Mucosa of rectum (tissue), 2 donors: ENCODE measurements around the gene GFM1.
"Not testable (repeated sequence)": the region's sequence is repeated elsewhere in the genome, so short reads cannot be mapped to it uniquely, and the experiment has no call there.

Experiments used
- H3K27ac ChIP-seq, 2 donors: one replicate each; pipeline ENCODE4 v1.7.0; 2013; ENCODE audit warnings: inconsistent platforms in 2 of 2, low read depth in 2 of 2, low read length in 2 of 2
- H3K27me3 ChIP-seq, 2 donors: one replicate each; pipeline ENCODE4 v1.7.0; 2013; ENCODE audit warnings: low read length in 2 of 2; ENCODE audit not compliant: control insufficient read depth in 2 of 2, insufficient read depth in 2 of 2
- H3K36me3 ChIP-seq, 2 donors: one replicate each; pipeline ENCODE4 v1.7.0; 2013; ENCODE audit warnings: low read length in 2 of 2; ENCODE audit not compliant: control insufficient read depth in 2 of 2, insufficient read depth in 2 of 2
- H3K4me1 ChIP-seq, 2 donors: one replicate each; pipeline ENCODE4 v1.7.0; 2013; ENCODE audit warnings: low read length in 2 of 2, mild to moderate bottlenecking in 1 of 2; ENCODE audit not compliant: control insufficient read depth in 2 of 2, insufficient read depth in 2 of 2
- H3K4me3 ChIP-seq, 2 donors: one replicate each; pipeline ENCODE4 v1.7.0; 2013; ENCODE audit warnings: low read length in 2 of 2
- H3K9ac ChIP-seq, 2 donors: one replicate each; pipeline ENCODE4 v1.7.0; 2013; ENCODE audit warnings: low read length in 2 of 2, low read depth in 1 of 2, mild to moderate bottlenecking in 1 of 2
- H3K9me3 ChIP-seq, 2 donors: one replicate each; pipeline ENCODE4 v1.7.0; 2013; ENCODE audit warnings: low read length in 2 of 2; ENCODE audit not compliant: control insufficient read depth in 2 of 2
- donor health status: healthy.
- donor health status: Normal muscosa, but diverticular disease.

GFM1 gene

DNA sequence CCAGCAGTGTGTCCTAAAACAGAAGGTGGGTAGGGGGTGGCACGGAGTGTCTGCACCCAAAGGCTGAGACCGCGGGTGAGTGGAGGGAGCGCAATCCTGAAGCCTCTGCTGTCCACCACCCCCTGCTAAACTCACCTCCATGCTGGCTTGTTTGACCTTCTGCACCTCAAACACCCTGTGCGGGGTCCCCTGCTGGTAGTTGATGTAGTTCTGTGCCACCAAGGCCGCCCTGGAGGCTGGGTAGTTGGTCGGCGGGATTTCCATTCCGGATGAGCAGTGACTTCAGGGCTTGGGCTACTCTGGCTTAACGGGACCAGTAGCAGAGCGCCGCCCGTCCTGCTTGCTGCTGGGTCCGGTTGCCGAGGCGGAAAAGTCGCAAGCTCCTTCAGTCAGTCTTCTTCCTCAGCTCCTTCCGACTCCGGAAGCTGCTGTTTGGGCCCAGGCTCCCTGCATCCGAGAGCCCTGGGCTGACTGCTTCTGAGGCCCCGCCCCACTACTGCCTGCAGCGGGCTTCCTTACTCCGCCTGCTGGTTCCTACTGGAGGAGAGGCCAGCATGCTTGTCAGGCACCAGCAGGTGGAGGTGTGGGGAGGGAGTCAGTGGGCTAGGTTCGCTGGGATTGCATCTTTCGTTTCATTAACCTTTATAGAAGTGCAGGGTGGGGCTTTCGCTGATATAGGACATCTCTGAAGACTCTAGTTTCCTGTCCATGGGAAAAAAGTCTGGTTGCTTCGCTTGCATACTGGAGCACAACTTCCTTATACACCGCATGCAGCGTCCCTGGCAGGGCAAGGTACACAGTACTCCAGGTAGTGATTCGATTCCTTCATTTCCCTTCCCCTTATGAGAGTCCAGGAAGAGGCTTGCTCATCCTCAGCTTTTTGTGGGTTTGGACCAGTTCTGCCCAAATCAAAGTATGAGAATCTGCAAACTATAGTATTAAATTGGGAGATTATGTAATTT lies 28.2 kb downstream of the GFM1 start, which contains the start of gene LXN:
Gene LXN, minus strand, starts transcription at position 434 of the 962 bp plus-strand sequence. Its CDS starts 170 bp downstream, at position 264.
- H3K4me3 ChIP-seq = peak within 1 kb of the TSS; percentile 81 to 93
- H3K27ac ChIP-seq = peak within 1 kb of the TSS; percentile 83 to 91
- H3K4me1 ChIP-seq = peaks cover 6 to 8% of the 10 kb centered on the region in 2 donors
- H3K9me3 ChIP-seq = no peaks in the 10 kb centered on the region
- peak within 1 kb of the TSS; percentile 85 to 90 for H3K9ac ChIP-seq
- no peaks in the 10 kb centered on the region for H3K27me3 ChIP-seq
- H3K36me3 ChIP-seq = peaks cover 15 to 20% of the 10 kb centered on the region in 2 donors

DNA sequence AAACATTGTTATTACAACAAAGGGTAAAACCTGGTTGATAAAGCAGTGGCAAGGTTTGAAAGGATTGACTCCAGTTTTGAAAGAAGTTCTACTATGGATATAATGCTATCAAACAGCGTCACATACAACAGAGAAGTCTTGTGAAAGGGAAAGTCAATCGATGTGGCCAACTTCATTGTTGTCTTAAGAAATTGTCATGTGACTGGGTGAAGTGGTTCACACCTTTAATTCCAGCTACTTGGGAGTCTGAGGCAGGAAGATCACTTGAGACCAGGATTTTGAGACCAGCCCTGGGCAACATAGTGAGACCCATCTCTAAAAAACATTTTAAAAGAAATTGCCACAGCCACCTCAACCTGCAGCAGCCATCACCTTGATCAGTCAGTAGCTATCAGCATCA lies 34.4 kb downstream of the GFM1 start:
- Histone ChIP-seq H3K4me1 (no peaks in the 10 kb centered on the region), H3K9ac (no peak overlapping the region), H3K4me3 (no peak overlapping the region), H3K27me3 (no peaks in the 10 kb centered on the region), H3K36me3 (peaks cover 0 to 7% of the 10 kb centered on the region in 2 donors), H3K9me3 (no peaks in the 10 kb centered on the region), H3K27ac (no peak overlapping the region)

- no peak overlapping the region for H3K4me3 ChIP-seq
- peaks cover 0 to 7% of the 10 kb centered on the region in 2 donors for H3K36me3 ChIP-seq
- no peaks in the 10 kb centered on the region for H3K9me3 ChIP-seq
- H3K27me3 ChIP-seq = no peaks in the 10 kb centered on the region
- no peak overlapping the region for H3K27ac ChIP-seq
- no peaks in the 10 kb centered on the region for H3K4me1 ChIP-seq
- no peak overlapping the region for H3K9ac ChIP-seq
These were observed 35.2 kb downstream of the GFM1 start for GRCh38 chr3:158679547-158680000.

- Histone ChIP-seq H3K27ac (no peak overlapping the region), H3K27me3 (no peaks in the 10 kb centered on the region), H3K4me1 (no peaks in the 10 kb centered on the region), H3K9me3 (no peaks in the 10 kb centered on the region), H3K36me3 (peaks cover 0 to 10% of the 10 kb centered on the region in 2 donors), H3K9ac (no peak overlapping the region), H3K4me3 (no peak overlapping the region)
These were observed 36.5 kb downstream of the GFM1 start for GRCh38 chr3:158680861-158681260.

DNA sequence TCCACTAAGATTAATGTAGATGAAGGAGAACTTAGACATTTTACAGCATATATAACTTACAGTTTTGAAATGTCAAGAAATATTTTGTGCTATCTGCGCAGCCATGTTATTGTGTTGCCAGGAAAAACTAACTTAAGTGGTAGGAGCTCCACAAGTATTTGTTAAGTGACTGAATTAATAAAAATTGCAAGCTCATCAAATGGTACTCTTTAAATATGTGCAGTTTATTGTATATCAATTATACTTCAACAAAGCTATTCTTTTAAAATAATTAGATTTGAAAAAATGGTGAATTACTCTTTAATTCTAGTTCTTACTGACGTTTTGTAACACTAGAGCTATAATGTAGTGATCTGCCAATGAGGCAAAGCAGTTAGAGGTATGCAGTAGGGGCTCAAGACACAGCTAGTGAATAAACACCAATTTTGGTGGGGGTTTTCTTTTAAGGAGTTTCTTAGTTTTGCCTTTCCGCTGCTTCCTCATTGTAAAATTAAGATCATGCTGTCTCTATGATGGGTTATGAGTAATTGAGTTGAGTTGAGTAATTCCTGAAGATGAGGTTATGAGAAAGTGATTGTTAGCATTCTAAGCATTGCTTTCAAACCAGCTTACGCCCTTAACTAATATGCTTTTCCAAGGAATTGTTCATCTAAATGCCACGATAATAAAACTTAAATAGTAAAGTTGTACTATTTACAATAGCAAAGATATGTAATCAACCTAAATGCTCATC lies 39.1 kb downstream of the GFM1 start:
- H3K4me3 ChIP-seq = no peak overlapping the region
- no peaks in the 10 kb centered on the region for H3K27me3 ChIP-seq
- H3K9me3 ChIP-seq = no peaks in the 10 kb centered on the region
- H3K27ac ChIP-seq = no peak overlapping the region
- no peaks in the 10 kb centered on the region for H3K4me1 ChIP-seq
- H3K9ac ChIP-seq = no peak overlapping the region
- H3K36me3 ChIP-seq = peaks cover 0 to 10% of the 10 kb centered on the region in 2 donors

DNA sequence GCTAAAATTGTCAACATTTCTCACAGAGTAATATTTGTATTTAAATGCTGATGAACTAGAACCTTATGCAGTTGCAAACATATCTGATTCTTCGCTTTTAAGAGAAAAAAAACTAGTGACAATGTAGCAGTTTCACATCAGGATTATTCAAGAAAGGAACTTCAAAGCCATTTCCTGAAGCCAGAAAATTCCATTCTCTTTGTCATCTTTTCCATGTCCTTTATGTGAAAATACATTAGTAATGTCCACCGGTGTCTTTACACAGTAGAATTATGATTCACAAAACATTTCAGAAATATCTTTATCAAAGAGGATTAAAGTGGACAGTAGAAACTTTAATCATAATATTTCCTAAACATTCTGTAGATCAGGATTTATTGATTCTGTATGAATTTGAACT lies 40.8 kb downstream of the GFM1 start:
- Histone ChIP-seq H3K9me3 (no peaks in the 10 kb centered on the region), H3K36me3 (peaks cover 0 to 3% of the 10 kb centered on the region in 2 donors), H3K27me3 (no peaks in the 10 kb centered on the region), H3K27ac (no peak overlapping the region), H3K4me3 (no peak overlapping the region), H3K9ac (no peak overlapping the region), H3K4me1 (no peaks in the 10 kb centered on the region)

DNA sequence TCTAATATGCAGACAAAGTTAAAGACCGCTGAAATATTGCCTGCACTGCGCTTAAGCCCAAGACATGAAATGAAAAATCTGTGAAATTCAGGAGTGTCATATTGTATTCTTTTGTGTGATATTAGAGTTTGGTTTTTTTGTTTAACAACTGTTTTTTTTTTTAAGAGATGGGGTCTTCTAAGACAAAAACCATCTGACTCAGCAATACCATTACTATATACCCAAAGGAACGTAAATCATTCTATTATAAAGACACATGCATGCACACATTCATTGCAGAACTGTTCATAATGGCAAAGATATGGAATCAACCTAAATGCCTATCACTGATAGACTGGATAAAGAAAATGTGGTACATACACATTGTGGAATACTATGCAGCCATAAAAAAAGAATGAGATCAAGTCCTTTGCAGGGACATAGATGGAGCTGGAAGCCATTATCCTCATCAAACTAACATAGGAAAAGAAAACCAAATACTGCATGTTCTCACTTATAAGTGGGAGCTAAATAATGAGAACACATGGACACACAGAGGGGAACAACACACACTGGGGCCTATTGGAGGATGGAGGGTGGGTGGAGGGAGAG lies 49.6 kb downstream of the GFM1 start:
- H3K4me1 ChIP-seq, H3K27me3 ChIP-seq, H3K4me3 ChIP-seq, H3K27ac ChIP-seq, H3K9ac ChIP-seq, H3K9me3 ChIP-seq: not testable (repeated sequence)
- peaks cover 9 to 12% of the 10 kb centered on the region in 2 donors for H3K36me3 ChIP-seq

DNA sequence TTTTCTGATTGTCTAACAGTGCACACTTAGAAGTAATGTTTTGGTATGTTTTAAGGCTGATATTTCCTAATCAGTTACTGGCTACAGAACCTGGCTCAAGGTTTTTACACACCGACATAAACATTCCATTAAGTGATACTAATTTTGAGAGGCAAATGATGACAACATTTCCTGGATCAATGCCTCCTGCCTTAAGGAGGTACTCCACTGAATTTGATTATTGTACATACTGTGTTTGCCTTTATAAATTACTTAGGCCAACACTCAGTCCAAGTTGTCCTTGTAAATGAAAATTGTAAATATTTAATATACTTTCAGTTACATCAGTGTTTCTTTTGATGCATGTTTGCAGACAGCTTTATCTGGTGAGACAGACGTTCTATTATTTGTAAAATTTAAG lies 52.3 kb downstream of the GFM1 start:
- Histone ChIP-seq H3K9me3 (no peaks in the 10 kb centered on the region), H3K4me3 (no peak overlapping the region), H3K9ac (no peak overlapping the region), H3K27me3 (no peaks in the 10 kb centered on the region), H3K27ac (no peak overlapping the region), H3K36me3 (peaks cover 5 to 9% of the 10 kb centered on the region in 2 donors), H3K4me1 (no peaks in the 10 kb centered on the region)

DNA sequence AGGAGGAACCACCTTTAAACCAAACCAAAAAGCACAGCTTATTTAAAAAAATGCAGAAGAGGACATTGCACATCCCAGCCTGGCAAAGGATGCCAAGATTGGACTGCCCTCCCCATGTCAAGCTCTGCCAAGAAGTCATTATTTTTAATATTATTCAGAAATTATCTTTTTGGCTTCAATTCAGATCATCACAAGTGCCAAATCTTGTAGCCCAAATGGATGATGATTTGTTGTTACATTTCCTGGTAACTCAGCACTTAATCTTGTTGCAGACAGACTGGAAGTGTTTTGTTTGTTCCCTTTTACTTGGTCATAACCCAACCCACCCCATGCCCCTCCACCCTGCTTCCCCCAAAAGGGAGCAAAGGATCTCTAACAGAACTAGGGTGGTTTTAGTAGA lies 56.2 kb downstream of the GFM1 start:
- H3K36me3 ChIP-seq = peaks cover 6 to 11% of the 10 kb centered on the region in 2 donors
- no peaks in the 10 kb centered on the region for H3K9me3 ChIP-seq
- no peak overlapping the region for H3K9ac ChIP-seq
- no peak overlapping the region for H3K27ac ChIP-seq
- no peaks in the 10 kb centered on the region for H3K4me1 ChIP-seq
- H3K27me3 ChIP-seq = no peaks in the 10 kb centered on the region
- no peak overlapping the region for H3K4me3 ChIP-seq
